HG03575 (cell line): ENCODE data around the gene AGBL5.

ENCODE experiments used
- ATAC-seq: cut with Tn5 transposase; IDR thresholded peaks from one replicate; pipeline ENCODE4 v1.9.1; 2021; ENCODE audit not compliant: unreplicated experiment, insufficient number of reproducible peaks, low FRiP score; ENCODE audit errors: extremely low read depth

Gene AGBL5

GRCh38 chr2:27085062-27085672 is 33.7 kb downstream of the AGBL5 start:
- ATAC-seq = no peak

GRCh38 chr2:27085673-27086089 is 34.2 kb downstream of the AGBL5 start:
- no peak for ATAC-seq

- no peak for ATAC-seq
These were observed 34.7 kb downstream of the AGBL5 start for GRCh38 chr2:27086090-27086723.

DNA sequence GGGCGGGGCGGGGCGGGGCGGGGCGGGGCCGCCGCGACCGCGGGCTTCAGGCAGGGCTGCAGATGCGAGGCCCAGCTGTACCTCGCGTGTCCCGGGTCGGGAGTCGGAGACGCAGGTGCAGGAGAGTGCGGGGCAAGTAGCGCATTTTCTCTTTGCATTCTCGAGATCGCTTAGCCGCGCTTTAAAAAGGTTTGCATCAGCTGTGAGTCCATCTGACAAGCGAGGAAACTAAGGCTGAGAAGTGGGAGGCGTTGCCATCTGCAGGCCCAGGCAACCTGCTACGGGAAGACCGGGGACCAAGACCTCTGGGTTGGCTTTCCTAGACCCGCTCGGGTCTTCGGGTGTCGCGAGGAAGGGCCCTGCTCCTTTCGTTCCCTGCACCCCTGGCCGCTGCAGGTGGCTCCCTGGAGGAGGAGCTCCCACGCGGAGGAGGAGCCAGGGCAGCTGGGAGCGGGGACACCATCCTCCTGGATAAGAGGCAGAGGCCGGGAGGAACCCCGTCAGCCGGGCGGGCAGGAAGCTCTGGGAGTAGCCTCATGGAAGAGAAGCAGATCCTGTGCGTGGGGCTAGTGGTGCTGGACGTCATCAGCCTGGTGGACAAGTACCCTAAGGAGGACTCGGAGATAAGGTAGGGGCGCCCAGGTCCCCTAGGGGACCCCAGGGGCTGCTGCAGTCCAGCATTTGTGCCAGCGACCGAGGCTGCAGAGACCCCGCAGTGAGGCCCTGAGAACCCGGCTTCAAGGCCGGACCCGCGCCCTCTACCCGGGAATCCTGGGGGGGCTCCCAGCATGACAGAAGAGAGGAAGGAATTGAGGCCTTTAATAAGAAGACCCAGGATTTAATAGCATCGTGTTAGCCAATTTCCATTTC is 35.5 kb downstream of the AGBL5 start, which contains the start of gene KHK:
KHK (plus strand) TSS at position 49 of the 870 bp plus-strand sequence; CDS start at position 537, 488 bp downstream.
- ATAC-seq = no peak

DNA sequence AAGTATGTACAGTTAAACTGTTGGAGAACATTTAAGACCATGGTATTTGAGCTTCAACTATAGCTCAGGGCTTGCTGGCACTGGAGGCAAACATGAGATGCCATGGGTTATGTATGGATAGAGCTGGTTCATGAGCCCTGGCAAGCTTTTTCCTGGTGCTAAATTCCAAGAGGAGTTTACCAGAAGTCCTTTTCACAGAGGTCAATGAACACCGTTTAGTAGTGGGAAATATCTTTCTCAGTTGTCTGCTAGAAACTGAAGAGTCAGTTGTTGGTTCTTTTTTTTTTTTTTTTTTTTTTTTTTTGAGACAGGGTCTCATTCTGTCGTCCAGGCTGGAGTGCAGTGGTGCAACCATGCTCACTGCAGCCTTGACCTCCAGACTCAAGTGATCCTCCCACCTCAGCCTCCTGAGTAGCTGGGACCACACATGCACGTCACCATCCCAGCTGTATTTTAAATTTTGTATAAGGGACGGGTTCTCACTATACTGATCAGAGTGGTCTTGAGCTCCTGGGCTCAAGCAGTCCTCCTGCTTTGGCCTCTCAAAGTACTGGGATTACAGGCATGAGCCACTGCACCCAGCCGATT is 36.4 kb downstream of the AGBL5 start:
- no peak for ATAC-seq

- no peak for ATAC-seq
These were observed 37.2 kb downstream of the AGBL5 start for GRCh38 chr2:27088634-27089033.

- no peak for ATAC-seq
These were observed 37.9 kb downstream of the AGBL5 start for GRCh38 chr2:27089111-27089954.

DNA sequence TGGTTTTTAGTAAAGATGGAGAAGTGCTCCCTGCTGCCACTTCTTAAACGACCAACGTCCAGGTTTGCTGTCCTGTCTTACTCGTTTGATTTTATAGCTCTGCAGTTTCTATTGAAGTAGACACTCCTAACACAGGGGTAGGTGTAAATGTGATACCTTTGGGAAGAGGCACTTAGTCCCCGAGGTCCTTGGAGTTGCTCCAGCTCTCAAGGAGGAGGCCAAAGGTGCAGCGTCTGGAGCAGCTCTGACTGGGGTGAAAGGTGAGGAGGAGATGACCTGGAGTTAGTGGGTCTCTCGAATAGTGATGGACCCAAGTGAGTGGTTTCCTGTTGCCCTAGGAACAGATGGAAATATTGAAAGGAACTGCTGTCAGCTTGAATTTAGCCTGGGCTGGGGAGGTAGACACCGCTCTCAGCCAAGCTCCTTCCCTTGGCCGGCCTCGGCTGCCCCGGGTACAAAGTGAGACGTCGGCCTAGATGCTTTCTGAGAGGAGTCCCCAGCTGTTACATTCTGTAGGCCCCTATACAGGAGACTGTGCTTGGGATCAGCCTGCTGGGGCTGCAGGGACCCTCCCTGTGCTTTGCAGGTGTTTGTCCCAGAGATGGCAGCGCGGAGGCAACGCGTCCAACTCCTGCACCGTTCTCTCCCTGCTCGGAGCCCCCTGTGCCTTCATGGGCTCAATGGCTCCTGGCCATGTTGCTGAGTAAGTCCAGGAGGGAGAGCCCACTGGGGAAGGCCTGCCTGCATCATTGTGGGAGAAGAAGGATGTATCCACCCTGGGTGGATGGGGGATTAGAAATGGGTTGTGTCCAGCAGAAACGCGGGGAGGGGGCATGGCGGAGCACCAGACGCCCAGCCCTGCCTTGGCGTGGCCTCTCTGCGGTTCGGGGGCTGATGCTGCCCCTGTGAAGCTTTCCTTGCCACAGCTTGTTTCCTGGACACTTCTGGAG is 40.6 kb downstream of the AGBL5 start:
- no peak for ATAC-seq

DNA sequence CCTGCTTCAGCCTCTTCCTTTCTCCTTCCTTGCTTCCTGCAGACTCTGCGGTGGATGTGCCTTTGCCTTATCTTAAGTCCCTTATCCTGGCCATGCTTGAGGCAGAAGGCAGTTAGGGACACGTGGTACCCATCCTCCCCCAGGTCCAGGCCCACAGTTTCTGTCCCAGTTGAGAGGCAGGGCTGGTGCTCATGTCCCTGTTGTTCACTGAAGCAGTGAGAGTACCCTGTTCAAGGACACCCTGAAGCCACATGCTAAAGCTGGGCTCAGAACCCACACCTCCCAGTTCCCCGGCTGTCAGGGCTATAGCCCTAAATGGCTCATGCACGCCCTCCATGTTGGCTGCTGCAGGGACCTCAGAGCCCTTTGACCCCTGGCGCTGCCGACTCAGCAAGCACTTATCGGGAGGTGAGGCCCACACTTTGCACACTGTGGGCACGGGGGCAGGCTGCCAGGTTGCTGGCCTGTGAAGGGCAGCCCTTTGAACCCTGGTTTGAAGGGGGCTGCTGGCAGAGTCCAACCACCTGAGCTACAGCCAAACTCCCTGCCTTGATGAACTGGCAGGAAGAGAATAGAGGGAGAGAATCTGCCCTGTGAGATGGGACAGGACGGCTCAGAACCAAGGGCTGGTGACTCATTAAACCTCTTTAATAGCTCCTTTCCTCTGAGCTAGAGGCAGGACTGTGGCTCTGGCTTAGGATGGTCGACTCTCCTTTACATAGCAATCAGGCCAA is 41.4 kb downstream of the AGBL5 start:
- no peak for ATAC-seq

DNA sequence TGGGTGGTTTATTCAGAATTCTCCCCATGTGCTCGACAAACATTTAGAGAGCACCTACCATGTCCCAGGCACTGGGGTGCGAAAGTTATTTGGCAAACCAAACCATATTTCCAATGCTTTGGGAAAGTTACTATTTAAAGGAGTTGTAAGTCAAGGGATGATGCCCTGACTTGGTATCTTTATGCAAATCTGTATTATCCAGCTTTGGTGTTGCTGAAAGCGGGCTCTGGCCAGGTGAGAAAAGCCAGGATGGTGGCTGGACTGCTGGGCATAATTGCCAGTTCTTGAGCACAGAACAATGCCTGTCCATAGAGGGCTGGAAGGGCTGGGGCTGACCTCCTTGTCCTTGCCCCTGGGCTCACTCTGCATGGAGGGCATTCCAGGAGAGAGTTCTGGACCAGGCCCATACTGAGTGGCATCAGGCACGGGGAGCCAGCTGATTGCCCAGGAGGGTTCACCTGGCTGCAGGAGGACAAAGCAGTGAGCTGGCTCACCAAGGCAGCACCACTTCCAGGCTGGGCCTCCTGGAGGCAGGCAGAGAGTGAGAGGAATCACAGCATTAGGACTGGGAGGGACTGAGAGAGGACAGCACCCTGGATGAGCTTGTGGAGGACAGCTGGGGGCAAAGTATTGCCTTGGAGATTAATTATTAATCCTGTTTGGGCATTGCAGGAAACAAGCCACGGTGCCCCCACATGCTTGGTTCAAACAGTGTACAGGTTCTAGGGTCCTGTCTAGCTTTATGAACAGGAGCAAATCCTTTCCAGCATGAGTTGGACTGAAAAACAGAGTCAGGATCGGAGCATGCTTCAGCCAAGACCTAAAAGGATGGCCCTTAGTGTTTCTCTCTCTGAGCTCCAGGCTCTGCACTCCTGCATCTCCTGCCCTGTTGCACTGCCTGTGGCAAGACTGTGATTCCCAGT is 42.2 kb downstream of the AGBL5 start:
- ATAC-seq = no peak

DNA sequence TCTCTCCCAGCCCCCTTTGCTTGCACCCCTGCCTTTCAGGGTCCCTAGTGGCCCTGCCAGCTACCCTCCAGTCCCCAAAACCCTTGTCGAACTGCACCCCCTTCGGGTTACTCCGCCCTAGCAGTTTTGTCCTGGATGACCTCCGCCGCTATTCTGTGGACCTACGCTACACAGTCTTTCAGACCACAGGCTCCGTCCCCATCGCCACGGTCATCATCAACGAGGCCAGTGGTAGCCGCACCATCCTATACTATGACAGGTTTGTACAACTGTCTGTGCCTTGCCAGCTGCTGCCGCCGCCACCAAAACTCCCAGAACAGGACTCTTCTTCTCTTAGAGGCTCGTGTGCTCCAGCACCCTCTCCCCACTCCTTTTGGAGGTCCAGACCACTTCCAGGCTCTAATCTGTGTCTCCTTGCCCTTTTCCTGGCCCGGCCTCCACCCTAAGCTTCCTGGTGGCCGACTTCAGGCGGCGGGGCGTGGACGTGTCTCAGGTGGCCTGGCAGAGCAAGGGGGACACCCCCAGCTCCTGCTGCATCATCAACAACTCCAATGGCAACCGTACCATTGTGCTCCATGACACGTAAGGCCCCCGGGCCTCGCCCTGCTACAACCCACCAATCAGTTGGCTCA is 43.0 kb downstream of the AGBL5 start:
- no peak for ATAC-seq

- ATAC-seq = no peak
These were observed 43.9 kb downstream of the AGBL5 start for GRCh38 chr2:27095427-27095744.

DNA sequence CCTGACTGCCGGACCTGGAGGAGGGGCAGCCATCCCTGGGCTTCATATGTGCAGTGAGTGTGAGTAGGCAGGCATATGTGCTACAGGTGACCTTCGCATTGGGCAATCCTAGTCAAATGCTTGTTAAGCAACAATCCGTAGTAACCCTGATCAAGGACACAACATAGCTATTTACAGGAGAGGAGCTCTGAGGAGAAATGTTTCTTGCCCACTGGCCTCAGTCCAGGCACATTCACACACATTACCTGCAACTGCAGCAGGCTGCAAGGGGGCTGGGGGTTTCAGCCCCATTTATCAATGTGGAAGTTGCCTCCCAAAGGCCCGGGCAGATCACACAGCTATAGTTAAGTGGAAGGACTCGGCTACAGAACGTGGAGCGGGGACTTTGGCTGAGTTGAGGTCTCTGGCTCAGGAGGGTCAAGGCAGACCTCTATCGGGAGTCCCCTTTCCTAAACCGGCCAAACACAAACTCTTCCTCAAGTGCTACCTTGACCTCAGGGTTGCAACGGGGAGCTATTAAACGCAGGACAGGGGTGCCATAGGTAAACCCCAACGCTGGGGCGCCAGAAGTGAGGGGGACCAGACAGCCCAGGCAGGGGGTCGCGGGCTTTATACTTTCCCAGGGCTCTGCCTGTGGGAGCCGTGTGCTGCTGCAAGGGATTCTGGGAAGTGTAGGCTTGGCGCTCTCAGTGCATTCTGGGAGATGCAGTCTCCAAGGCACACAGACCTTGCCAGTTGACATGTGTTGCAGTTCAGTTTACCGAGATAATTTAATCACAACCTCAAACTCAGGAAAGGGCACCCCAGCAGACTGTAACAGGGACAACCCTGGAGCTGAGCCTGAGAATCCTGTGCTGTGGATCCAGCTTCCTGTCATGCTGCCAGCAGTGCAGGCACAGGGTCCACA is 44.5 kb downstream of the AGBL5 start:
- ATAC-seq = no peak

GRCh38 chr2:27096748-27097297 is 45.4 kb downstream of the AGBL5 start:
- no peak for ATAC-seq

DNA sequence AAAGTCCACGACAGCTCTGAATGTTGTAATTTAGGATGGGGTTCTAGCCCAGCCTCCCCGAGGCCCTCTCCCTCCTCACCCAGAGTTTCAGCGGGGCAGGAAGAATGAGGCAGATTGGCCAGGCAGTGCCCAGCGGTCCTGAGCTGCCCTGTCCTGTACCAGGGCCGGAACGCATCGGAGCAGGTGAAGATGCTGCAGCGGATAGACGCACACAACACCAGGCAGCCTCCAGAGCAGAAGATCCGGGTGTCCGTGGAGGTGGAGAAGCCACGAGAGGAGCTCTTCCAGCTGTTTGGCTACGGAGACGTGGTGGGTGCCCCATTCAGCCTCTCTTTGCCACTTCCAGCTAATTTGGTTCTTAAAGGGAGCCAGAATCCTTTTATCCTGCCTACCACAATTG is 45.9 kb downstream of the AGBL5 start:
- ATAC-seq = no peak
